ENCODE results near the gene FFAR4.

- no peak; a peak in 1 of 4 replicates for TF ChIP-seq CTCF (conservative IDR thresholded peaks at IDR 0.05; ENCODE audit: low read depth in 2 of 2)
- no peak for TF ChIP-seq REST (IDR thresholded peaks at IDR 0.05; ENCODE audit: unreplicated experiment)
These were observed 24.1 kb upstream of the FFAR4 start for GRCh38 chr10:93542358-93542791.
